ENCODE measurements around the gene TMOD1. TPM values are rescaled to one million over a fixed set of nuclear protein-coding genes. Genes with fewer than 3 reads are reported as not detected.

Gene TMOD1
- total RNA-seq, 6 donors from 2014 or later = 4.4 to 12.6 (median 8.8) TPM

GRCh38 chr9:97568461-97569275 is 67.2 kb downstream of the TMOD1 start:
- Histone ChIP-seq H3K4me1 (peaks cover 10 to 17% (median 13%) of the 10 kb centered on the region in 4 donors), H3K27me3 (no peaks in the 10 kb centered on the region), H3K27ac (no peak overlapping the region), H3K9me3 (no peaks in the 10 kb centered on the region), H3K4me3 (no peak overlapping the region), H3K36me3 (peaks cover 0 to 28% (median 0%) of the 10 kb centered on the region in 4 donors)
- ATAC-seq (ENCODE audit: low FRiP score in 2 of 2) (no peak), DNase-seq (no peak)
- 93 to 96% methylated on average over 10 to 11 of the region's 11 CpGs for WGBS, 2 donors
- no peak for TF ChIP-seq POLR2AphosphoS5 (IDR thresholded peaks at IDR 0.05)

- DNase-seq (peak in 1 of 2 donors; percentile 32), ATAC-seq (ENCODE audit: low FRiP score in 2 of 2) (no peak)
- Histone ChIP-seq H3K27ac (no peak overlapping the region), H3K27me3 (no peaks in the 10 kb centered on the region), H3K4me1 (peaks cover 0 to 3% (median 0%) of the 10 kb centered on the region in 4 donors), H3K4me3 (no peak overlapping the region), H3K9me3 (no peaks in the 10 kb centered on the region), H3K36me3 (peaks cover 0 to 27% (median 0%) of the 10 kb centered on the region in 4 donors)
- whole genome bisulfite sequencing, 2 donors = 94 to 96% methylated on average over 6 of the region's 6 CpGs
- TF ChIP-seq EP300 (IDR thresholded peaks at IDR 0.05) = no peak
- TF ChIP-seq POLR2AphosphoS5 (IDR thresholded peaks at IDR 0.05) = no peak
- TF ChIP-seq CTCF (IDR thresholded peaks at IDR 0.05) = no peak
- no peak for TF ChIP-seq POLR2A (IDR thresholded peaks at IDR 0.05)
These were observed 69.4 kb downstream of the TMOD1 start for GRCh38 chr9:97570899-97571298.

- DNase-seq = no peak
These were observed 70.2 kb downstream of the TMOD1 start for GRCh38 chr9:97571664-97572063.

GRCh38 chr9:97572196-97572891 is 70.9 kb downstream of the TMOD1 start:
- Histone ChIP-seq H3K4me3 (no peak overlapping the region), H3K4me1 (peaks cover 0 to 3% (median 0%) of the 10 kb centered on the region in 4 donors), H3K27ac (no peak overlapping the region), H3K9me3 (no peaks in the 10 kb centered on the region), H3K27me3 (no peaks in the 10 kb centered on the region), H3K36me3 (peaks cover 0 to 24% (median 0%) of the 10 kb centered on the region in 4 donors)
- ATAC-seq (ENCODE audit: low FRiP score in 2 of 2) (peak in 1 of 2 donors; percentile 29), DNase-seq (peak in 1 of 2 donors; percentile 52)
- TF ChIP-seq POLR2A (IDR thresholded peaks at IDR 0.05) = no peak
- 81 to 90% methylated on average over 9 of the region's 9 CpGs for WGBS, 2 donors

More at GRCh38 chr9:97571664-97572063, 70.2 kb downstream of the TMOD1 start:
- Histone ChIP-seq H3K9me3 (no peaks in the 10 kb centered on the region), H3K36me3 (peaks cover 0 to 24% (median 0%) of the 10 kb centered on the region in 4 donors), H3K4me1 (peaks cover 0 to 3% (median 0%) of the 10 kb centered on the region in 4 donors), H3K27me3 (no peaks in the 10 kb centered on the region), H3K27ac (no peak overlapping the region), H3K4me3 (no peak overlapping the region)
- WGBS, 2 donors = 100% methylated on average over 1 of the region's 1 CpG
- no peak for ATAC-seq (ENCODE audit: low FRiP score in 2 of 2)
- TF ChIP-seq POLR2AphosphoS5 (IDR thresholded peaks at IDR 0.05) (no peak), CTCF (IDR thresholded peaks at IDR 0.05) (no peak), POLR2A (IDR thresholded peaks at IDR 0.05) (no peak), EP300 (IDR thresholded peaks at IDR 0.05) (no peak)

- DNase-seq (peak in 1 of 2 donors; percentile 43), ATAC-seq (ENCODE audit: low FRiP score in 2 of 2) (no peak)
- peaks cover 0 to 24% (median 0%) of the 10 kb centered on the region in 4 donors for H3K36me3 ChIP-seq
- no peaks in the 10 kb centered on the region for H3K9me3 ChIP-seq
- H3K4me1 ChIP-seq = no peaks in the 10 kb centered on the region
- TF ChIP-seq CTCF (IDR thresholded peaks at IDR 0.05) = no peak
- no peaks in the 10 kb centered on the region for H3K27me3 ChIP-seq
- no peak overlapping the region for H3K4me3 ChIP-seq
- 92 to 94% methylated on average over 6 of the region's 6 CpGs for WGBS, 2 donors
- H3K27ac ChIP-seq = no peak overlapping the region
These were observed 71.5 kb downstream of the TMOD1 start for GRCh38 chr9:97572892-97573365.
